ENCODE data around the gene TXLNB. TPM values are rescaled to one million over a fixed set of nuclear protein-coding genes. Genes with fewer than 3 reads are reported as not detected.

The TXLNB gene
- total RNA-seq, 1 donor from 2014 or later = 137 TPM

DNA sequence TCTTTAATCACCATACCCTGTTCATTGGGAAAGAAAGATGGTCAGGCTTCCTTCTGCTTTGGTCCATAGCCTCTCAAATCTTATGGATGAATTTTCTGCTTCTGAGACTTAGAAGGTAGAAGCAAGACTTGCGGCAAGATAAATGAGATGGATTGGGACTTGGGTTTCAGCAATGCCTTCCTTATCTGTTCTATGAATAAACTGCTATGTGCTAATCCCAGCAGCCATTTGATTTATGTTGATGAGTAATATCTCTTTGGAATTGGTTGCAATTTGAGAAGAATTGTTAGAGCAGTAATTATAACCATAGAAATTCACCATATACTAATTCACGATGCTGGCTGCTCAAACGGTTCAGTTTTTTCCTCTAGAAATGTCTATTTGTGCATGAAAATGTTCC, 48.3 kb downstream of the TXLNB start:
- H3K27me3 ChIP-seq (ENCODE audit: low read depth) = no peaks in the 10 kb centered on the region
- no peak overlapping the region for H3K4me3 ChIP-seq
- TF ChIP-seq, protein P1, sequence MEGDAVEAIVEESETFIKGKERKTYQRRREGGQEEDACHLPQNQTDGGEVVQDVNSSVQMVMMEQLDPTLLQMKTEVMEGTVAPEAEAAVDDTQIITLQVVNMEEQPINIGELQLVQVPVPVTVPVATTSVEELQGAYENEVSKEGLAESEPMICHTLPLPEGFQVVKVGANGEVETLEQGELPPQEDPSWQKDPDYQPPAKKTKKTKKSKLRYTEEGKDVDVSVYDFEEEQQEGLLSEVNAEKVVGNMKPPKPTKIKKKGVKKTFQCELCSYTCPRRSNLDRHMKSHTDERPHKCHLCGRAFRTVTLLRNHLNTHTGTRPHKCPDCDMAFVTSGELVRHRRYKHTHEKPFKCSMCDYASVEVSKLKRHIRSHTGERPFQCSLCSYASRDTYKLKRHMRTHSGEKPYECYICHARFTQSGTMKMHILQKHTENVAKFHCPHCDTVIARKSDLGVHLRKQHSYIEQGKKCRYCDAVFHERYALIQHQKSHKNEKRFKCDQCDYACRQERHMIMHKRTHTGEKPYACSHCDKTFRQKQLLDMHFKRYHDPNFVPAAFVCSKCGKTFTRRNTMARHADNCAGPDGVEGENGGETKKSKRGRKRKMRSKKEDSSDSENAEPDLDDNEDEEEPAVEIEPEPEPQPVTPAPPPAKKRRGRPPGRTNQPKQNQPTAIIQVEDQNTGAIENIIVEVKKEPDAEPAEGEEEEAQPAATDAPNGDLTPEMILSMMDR (IDR thresholded peaks at IDR 0.05; ENCODE audit: borderline replicate concordance) = no peak
- peaks cover 53% of the 10 kb centered on the region for H3K36me3 ChIP-seq
- peaks cover 21% of the 10 kb centered on the region for H3K4me1 ChIP-seq
- no peak overlapping the region for H3K27ac ChIP-seq (replicated peaks)
- intact Hi-C loops (cut with micrococcal nuclease) = no loop called here
- no peaks in the 10 kb centered on the region for H3K9me3 ChIP-seq (replicated peaks)
- DNase-seq = no peak

GRCh38 chr6:139242457-139243240, 49.1 kb downstream of the TXLNB start:
- TF ChIP-seq, protein P1 (IDR thresholded peaks at IDR 0.05; ENCODE audit: borderline replicate concordance) = no peak
- H3K36me3 ChIP-seq = peaks cover 51% of the 10 kb centered on the region
- H3K27me3 ChIP-seq (ENCODE audit: low read depth) = no peaks in the 10 kb centered on the region
- intact Hi-C loops (cut with micrococcal nuclease) = no loop called here
- H3K4me3 ChIP-seq = no peak overlapping the region
- no peaks in the 10 kb centered on the region for H3K9me3 ChIP-seq (replicated peaks)
- H3K27ac ChIP-seq (replicated peaks) = no peak overlapping the region
- H3K4me1 ChIP-seq = peaks cover 21% of the 10 kb centered on the region
- DNase-seq = no peak

DNA sequence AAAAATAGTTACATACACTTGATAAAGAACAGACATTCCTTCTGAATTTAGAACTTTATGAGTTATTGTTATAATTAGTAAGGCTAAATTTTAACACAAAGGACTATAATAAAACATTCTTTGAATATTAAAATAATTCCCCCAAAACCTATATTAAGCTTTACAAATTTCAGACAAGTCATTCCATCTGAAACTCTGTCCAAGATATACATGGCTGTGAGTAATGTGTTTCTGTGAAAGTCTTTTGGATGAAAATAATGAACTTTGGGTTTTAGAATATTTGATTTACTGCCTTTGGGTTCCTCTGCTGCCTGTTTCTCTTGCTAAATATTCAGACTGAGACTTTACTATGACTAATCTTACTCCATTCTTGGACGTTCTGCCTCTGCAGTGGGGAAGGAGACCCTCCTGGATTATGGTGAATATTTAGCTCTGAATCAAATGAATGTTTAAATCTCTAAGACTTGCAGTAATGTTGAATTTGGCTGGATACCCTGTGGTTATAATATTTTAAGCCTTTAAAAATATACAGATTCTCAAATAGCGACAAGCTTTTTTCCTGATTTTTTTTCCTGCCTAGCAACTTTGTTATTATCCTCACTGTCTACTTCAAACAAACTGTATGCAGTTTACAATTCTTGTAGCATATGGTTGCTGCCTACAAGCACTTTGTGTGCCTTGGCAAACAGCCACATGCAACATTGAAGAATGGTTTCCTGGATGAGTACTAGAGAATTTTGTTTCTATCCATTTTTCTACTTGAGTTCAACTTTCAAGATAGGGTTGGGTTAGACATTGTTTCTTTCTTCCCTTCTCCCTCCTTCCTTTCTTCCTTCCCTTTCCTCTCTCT, 51.4 kb downstream of the TXLNB start:
- Histone ChIP-seq H3K9me3 (replicated peaks) (no peaks in the 10 kb centered on the region), H3K27ac (replicated peaks) (peak overlapping the region; percentile 1), H3K4me1 (peaks cover 21% of the 10 kb centered on the region), H3K4me3 (no peak overlapping the region), H3K27me3 (ENCODE audit: low read depth) (no peaks in the 10 kb centered on the region), H3K36me3 (peaks cover 31% of the 10 kb centered on the region)
- intact Hi-C loops (cut with micrococcal nuclease) = no loop called here
- DNase-seq = no peak
- TF ChIP-seq, protein P1 (IDR thresholded peaks at IDR 0.05; ENCODE audit: borderline replicate concordance) = no peak

DNA sequence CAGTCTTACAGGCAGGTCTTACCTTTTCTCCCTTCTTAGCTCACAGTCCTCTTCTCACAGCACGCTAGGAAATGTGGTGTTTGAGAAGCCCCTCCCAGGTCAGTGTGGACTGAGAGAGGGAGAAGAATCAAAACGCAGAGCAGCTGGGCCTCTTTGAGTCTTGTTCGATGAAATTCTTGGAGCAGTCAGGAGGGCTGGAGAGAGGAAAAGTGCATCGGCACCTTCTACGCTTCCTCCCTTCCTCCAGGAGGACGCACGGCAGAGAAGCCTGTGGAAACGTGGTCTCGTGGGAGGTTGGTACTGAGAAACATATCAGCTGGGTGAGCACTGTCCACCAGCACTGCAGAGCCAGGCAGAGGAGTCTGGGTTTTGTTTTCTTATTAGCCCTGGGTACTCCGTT, 52.7 kb downstream of the TXLNB start:
- Histone ChIP-seq H3K27me3 (ENCODE audit: low read depth) (no peaks in the 10 kb centered on the region), H3K4me3 (no peak overlapping the region), H3K4me1 (peaks cover 10% of the 10 kb centered on the region), H3K36me3 (peaks cover 25% of the 10 kb centered on the region), H3K27ac (replicated peaks) (no peak overlapping the region), H3K9me3 (replicated peaks) (peaks cover 5% of the 10 kb centered on the region)
- DNase-seq = no peak
- intact Hi-C loops (cut with micrococcal nuclease) = no loop called here
- TF ChIP-seq, protein P1 (IDR thresholded peaks at IDR 0.05; ENCODE audit: borderline replicate concordance) = no peak

- no peak overlapping the region for H3K27ac ChIP-seq (replicated peaks)
- no peak overlapping the region for H3K4me3 ChIP-seq
- H3K9me3 ChIP-seq (replicated peaks) = peaks cover 7% of the 10 kb centered on the region
- intact Hi-C loops (cut with micrococcal nuclease) = no loop called here
- peaks cover 7% of the 10 kb centered on the region for H3K36me3 ChIP-seq
- TF ChIP-seq, protein P1 (IDR thresholded peaks at IDR 0.05; ENCODE audit: borderline replicate concordance) = no peak
- DNase-seq = no peak
- no peaks in the 10 kb centered on the region for H3K27me3 ChIP-seq (ENCODE audit: low read depth)
- peaks cover 9% of the 10 kb centered on the region for H3K4me1 ChIP-seq
These were observed 55.7 kb downstream of the TXLNB start for GRCh38 chr6:139236105-139236504.
